Nephron (organoid): ENCODE measurements around the gene GAMT.

Source experiments
- H3K27ac Mint-ChIP-seq, 3 experiments: 2 replicates each; pipeline ENCODE4 v1.8.0; 2020; ENCODE audit warnings: mixed read lengths in 3 of 3, mild to moderate bottlenecking in 2 of 3, moderate library complexity in 1 of 3
- H3K27me3 Mint-ChIP-seq: 2 replicates; pipeline ENCODE4 v1.8.0; 2021; ENCODE audit warnings: low read depth, mild to moderate bottlenecking, moderate library complexity, mixed read lengths
- H3K36me3 Mint-ChIP-seq: 2 replicates; pipeline ENCODE4 v1.8.0; 2020; ENCODE audit warnings: low read depth, mixed read lengths
- H3K4me1 Mint-ChIP-seq: 2 replicates; pipeline ENCODE4 v1.8.0; 2020; ENCODE audit warnings: mixed read lengths
- H3K4me3 Mint-ChIP-seq, 3 experiments: 2 replicates each; pipeline ENCODE4 v1.8.0; 2020; ENCODE audit warnings: mild to moderate bottlenecking in 3 of 3, mixed read lengths in 3 of 3, moderate library complexity in 2 of 3
- H3K9me3 Mint-ChIP-seq: 2 replicates; pipeline ENCODE4 v1.8.0; 2020; ENCODE audit warnings: mixed read lengths
- TF ChIP-seq, protein P1 (sequence below), 3 experiments: fragments of 200-600 bp; sonication (generic); IDR thresholded peaks; one replicate each; pipeline ENCODE4 v1.5.0; 2021; ENCODE audit warnings: antibody characterized with exemption in 3 of 3; ENCODE audit not compliant: unreplicated experiment in 3 of 3

Gene GAMT

DNA sequence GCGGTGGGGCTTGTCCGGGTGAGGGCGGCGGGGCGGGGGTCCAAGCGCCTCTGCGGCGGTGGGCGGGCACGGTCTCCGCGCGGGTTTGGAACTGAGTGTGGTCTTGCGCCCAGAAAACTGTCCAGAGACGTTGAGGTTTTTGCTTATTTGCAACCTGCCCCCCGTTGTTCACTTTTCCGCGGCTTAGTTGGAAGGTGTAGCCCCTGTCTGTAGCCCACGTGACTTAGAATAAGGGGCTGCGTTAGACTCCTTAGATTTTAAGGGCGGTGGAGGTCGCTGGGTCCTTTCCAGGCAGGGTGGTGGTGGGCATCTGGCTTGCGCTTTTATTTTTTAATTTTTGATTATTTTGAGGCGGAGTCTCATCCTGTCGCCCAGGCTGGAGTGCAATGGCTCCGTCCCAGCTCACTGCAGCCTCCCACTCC, 37.6 kb upstream of the GAMT start:
- no peaks in the 10 kb centered on the region for H3K9me3 Mint-ChIP-seq
- TF ChIP-seq, protein P1, sequence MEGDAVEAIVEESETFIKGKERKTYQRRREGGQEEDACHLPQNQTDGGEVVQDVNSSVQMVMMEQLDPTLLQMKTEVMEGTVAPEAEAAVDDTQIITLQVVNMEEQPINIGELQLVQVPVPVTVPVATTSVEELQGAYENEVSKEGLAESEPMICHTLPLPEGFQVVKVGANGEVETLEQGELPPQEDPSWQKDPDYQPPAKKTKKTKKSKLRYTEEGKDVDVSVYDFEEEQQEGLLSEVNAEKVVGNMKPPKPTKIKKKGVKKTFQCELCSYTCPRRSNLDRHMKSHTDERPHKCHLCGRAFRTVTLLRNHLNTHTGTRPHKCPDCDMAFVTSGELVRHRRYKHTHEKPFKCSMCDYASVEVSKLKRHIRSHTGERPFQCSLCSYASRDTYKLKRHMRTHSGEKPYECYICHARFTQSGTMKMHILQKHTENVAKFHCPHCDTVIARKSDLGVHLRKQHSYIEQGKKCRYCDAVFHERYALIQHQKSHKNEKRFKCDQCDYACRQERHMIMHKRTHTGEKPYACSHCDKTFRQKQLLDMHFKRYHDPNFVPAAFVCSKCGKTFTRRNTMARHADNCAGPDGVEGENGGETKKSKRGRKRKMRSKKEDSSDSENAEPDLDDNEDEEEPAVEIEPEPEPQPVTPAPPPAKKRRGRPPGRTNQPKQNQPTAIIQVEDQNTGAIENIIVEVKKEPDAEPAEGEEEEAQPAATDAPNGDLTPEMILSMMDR (IDR thresholded peaks at IDR 0.05; ENCODE audit: unreplicated experiment in 3 of 3): no peak
- peaks cover 39% of the 10 kb centered on the region for H3K36me3 Mint-ChIP-seq

DNA sequence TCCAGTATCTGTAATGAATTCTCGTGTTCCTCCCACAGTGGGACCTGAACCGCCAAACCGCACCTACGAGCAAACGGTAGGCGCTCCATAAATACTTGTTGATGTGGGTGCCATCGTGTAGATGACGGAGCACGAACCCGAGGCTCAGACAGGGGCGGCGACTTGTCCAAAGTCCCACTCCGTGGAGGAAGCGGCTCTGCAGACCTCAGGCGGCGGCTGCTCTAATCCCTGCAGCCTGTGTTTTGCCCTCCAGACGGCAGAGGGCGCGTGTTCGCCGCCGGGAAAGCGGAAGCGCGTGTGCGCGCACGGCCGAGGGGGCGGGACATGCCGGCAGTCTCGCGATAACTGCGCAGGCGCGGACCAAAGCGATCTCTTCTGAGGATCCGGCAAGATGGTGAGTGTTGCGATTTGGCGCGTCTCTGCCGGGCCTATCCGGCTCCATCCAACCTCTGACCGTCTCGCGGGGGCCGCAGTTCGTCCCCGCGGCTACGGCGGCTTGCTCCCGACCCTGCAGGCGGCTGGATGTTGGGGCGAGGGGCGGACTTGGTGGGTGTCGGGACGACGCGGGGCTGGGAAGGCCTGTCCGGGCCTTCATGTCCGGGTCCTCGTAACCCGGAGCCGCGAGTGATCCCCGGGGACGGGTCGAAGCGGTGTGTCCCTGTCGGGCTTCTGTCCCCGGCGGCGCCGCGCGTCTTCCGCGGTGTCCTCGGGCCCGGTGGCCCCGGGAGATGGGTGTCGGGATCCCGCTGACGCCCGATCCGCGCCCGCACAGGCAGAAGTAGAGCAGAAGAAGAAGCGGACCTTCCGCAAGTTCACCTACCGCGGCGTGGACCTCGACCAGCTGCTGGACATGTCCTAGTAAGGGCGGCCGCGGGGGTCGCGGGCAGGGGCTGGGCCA, 36.9 kb upstream of the GAMT start, which contains the start of gene RPS15:
Gene RPS15 (plus strand): TSS at position 362 of the 898 bp plus-strand sequence. CDS start 30 bp downstream, at position 392.
- Mint-ChIP-seq H3K4me1 (no peaks in the 10 kb centered on the region), H3K4me3 (peak within 1 kb of the TSS; percentile 98 to 99 (median 99)), H3K36me3 (peaks cover 39% of the 10 kb centered on the region), H3K9me3 (no peaks in the 10 kb centered on the region), H3K27ac (peak within 1 kb of the TSS; percentile 94 to 99 (median 98)), H3K27me3 (no peaks in the 10 kb centered on the region)
- TF ChIP-seq, protein P1 (IDR thresholded peaks at IDR 0.05; ENCODE audit: unreplicated experiment in 3 of 3): peak; percentile 87 to 93 (median 89)

More for the DNA sequence above, 37.6 kb upstream of the GAMT start:
- no peaks in the 10 kb centered on the region for H3K4me1 Mint-ChIP-seq
- H3K4me3 Mint-ChIP-seq: peak overlapping the region; percentile 98 to 99 (median 99)
- no peaks in the 10 kb centered on the region for H3K27me3 Mint-ChIP-seq
- H3K27ac Mint-ChIP-seq: peak overlapping the region; percentile 87 to 99 (median 94)

DNA sequence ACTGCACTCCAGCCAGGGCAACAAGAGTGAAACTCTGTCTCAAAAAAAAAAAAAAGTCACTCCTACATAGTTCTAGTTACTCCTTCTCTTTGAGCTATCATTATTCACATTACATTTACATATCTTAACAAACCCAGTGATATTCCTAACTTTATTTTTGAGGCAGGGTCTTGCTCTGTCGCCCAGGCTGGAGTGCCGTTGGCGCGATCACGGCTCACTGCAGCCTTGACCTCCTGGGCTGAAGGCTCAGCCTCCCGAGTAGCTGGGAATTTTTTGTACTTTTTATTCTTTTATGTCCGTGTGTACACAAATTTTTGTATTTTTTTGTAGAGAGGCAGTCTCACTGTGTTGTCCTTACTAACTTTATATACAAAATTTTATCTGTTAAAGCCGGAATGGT, 36.3 kb upstream of the GAMT start:
- TF ChIP-seq, protein P1 (IDR thresholded peaks at IDR 0.05; ENCODE audit: unreplicated experiment in 3 of 3): no peak
- no peaks in the 10 kb centered on the region for H3K27me3 Mint-ChIP-seq
- peak overlapping the region; percentile 98 to 99 (median 99) for H3K4me3 Mint-ChIP-seq
- H3K4me1 Mint-ChIP-seq: no peaks in the 10 kb centered on the region
- no peaks in the 10 kb centered on the region for H3K9me3 Mint-ChIP-seq
- H3K36me3 Mint-ChIP-seq: peaks cover 36% of the 10 kb centered on the region
- H3K27ac Mint-ChIP-seq: peak overlapping the region; percentile 94 to 99 (median 98)

DNA sequence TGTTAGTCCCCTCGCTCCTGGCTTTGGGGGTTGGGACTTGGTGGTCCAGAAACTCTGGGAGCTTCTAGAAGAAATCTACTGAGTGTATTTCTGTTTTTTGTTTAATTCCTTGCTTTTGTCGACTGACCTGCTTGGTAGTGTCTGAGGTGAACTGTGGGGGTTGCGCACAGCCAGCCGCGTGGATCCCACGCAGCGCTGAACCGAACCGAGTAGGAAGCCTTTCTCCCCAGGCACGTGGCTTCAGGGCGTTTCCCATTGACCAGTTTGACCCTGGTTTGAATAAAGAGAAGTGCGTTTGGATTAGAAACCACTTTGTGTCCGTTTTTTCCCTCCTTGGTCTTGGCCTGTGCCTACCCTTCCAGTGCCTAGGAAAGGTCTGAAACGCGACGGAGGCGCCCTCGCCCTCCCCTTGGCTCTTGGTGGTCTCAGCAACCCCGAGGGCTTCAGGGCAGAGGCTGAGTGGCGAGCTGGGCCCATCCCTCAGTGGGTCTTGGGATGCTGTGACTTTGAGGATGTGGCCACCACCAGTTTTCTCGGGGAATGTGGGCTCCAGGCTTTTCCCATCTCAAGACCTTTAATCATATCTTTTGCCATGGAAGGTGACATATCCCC, 34.1 kb upstream of the GAMT start:
- H3K27me3 Mint-ChIP-seq: no peaks in the 10 kb centered on the region
- H3K36me3 Mint-ChIP-seq: peaks cover 19% of the 10 kb centered on the region
- H3K27ac Mint-ChIP-seq: peak overlapping the region in 1 of 3 experiments; percentile 62
- TF ChIP-seq, protein P1 (IDR thresholded peaks at IDR 0.05; ENCODE audit: unreplicated experiment in 3 of 3): no peak
- H3K9me3 Mint-ChIP-seq: no peaks in the 10 kb centered on the region
- peak overlapping the region in 1 of 3 experiments; percentile 30 for H3K4me3 Mint-ChIP-seq
- no peaks in the 10 kb centered on the region for H3K4me1 Mint-ChIP-seq

DNA sequence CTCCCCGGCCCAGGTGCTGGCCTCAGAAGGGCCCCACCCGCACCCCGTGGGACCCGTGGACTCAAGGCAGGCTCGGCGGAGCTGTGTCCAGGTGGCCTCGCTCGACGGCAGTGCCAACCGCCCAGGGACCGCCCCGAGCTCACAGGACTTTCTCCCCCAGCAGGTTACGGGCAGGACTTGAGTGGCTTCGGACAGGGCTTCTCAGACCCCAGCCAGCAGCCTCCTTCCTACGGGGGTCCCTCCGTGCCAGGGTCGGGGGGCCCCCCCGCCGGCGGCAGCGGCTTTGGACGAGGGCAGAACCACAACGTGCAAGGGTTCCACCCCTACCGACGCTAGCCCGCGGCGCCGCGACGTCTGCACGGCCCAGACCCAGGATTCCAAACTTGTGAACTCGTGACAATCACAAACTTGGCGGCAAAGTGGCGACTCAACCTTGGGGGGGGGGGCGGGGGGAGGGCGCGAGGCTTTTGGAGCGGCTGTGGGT, 33.3 kb upstream of the GAMT start:
- H3K9me3 Mint-ChIP-seq: no peaks in the 10 kb centered on the region
- H3K27me3 Mint-ChIP-seq: no peaks in the 10 kb centered on the region
- H3K27ac Mint-ChIP-seq: no peak overlapping the region
- H3K4me1 Mint-ChIP-seq: no peaks in the 10 kb centered on the region
- TF ChIP-seq, protein P1 (IDR thresholded peaks at IDR 0.05; ENCODE audit: unreplicated experiment in 3 of 3): no peak
- no peak overlapping the region for H3K4me3 Mint-ChIP-seq
- peaks cover 17% of the 10 kb centered on the region for H3K36me3 Mint-ChIP-seq
